Bone marrow (tissue), 2 donors: ENCODE data around the gene SH3RF3.

ENCODE experiments used
- DNase-seq, 2 donors: peaks; one replicate each; lab custom pipeline; 2025; lab: John Stamatoyannopoulos, UW

SH3RF3 gene

DNA sequence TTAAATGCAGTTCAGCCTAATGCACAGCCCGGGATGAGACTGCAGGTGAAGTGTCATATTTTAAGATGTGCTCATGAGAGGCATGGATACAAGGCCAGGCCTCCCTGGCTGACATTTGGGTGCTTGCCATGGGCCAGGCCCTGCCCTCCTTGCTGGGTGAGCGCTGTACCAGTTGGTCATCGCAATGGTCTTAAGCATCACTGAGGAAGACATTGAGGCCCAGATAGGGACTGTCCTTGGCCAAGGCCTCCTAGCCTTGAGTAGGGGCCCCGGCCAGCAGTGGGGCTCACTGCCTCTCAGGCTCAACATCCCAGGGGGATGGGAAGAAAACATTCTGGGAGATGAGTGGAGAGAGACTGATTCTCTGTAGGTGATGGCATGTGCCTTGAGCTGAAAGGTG lies 184.3 kb downstream of the SH3RF3 start:
- no peak for DNase-seq

DNA sequence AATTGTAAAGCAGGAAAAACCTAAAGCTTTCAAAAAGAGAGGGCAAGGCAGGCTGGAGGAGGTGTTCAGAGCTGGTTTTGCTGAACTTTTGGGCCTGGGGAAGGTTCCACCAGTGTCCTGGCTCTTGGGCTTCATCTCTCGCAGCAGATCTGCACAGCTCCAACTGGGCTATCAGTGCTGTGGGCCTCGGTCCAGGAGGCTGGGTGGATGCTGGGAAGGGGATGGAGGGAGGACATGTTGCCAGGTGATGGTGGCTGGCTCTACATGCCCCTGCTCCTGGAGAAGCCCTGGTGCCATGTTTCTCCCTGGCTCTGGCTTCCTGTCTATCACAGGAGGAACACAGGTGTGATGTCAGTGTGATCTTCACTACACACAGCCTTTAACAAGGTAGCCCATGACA lies 187.1 kb downstream of the SH3RF3 start:
- no peak for DNase-seq

DNA sequence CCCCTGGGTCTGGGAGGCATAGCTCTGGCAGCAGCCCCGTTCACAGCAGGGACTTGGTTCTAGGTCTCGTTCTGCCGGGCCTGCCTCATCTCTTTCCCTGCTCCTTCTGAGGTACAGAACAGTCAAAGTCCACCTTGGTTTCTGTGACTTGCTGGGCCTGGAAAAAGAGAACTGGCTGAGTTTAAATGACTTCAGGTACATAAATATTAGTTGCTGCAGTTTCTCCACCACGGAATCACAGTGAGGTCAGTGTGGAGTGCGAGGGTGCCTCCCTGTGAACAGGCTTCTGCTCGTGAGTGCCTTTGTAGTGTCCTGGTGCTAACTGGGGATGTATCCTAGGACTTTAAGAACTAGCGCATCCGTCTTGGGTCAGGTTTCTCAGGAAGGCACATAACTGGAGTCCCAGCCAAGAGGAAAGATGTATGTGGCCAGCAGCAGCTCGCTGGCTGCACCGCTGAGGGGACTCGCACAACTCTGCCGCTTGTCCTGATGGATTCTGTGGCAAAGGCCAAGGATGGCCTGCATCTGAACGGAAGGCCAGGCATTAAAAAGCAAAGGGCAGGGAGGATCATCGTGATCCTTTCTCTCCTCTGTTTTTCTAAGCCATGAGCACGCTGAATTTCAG lies 188.6 kb downstream of the SH3RF3 start:
- no peak for DNase-seq

DNA sequence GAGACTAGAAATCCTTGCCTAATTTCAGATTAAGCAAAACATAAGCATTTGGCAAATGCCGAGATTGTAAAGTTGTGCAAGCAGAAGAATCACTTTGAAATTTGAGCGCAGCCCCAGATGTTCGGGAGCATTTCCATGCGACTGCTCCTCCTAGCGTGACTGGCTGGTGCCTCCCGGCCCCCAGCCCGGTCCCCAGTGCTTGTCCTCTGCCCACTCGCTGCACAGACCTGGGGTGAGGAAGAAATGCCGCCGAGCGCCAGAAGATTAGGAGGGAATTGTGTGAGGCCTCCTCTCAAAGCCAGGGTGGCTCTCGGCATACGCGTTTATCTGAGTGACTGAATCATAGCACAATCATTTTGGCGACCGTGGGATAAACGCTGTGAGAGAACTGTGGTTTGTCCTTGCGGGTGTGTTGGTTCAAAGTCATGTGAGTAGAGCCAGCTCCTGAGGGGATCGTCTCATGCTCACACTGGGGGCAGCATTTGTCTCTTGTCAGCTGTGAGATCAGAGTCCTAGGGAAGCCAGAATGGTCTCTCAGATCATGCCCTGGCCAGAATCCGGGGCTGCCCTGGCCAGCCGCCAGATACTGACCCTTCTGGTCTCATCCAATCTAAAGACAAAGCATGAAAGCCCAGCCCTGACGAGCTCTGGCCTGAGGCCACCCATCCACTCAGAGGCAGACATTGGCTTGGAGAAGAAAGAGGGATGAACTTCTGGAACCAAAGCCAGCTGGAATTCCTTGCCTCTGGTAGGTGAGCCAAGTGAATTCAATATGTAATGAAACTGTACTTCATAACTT lies 189.3 kb downstream of the SH3RF3 start:
- DNase-seq = no peak

DNA sequence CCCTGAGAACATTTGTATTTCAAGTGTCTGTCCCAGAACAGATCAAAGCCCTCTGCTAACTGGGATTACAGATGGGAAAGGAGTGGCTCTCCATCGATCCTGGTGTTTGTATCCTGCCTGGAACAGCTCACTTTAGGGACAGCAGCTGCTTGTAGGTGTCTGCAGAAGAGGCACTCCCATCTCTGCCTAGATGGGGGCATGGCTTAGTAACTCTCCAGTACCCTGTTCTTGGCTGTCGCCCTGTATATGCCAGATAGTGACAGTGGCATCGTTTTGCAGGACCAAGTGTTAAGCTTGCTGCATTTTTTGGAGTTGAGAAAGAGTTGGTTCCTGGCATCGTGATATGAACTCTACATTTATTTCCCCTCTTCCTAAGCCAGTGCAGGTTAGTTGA lies 189.9 kb downstream of the SH3RF3 start:
- DNase-seq = no peak

GRCh38 chr2:109320195-109320922 lies 191.4 kb downstream of the SH3RF3 start:
- no peak for DNase-seq

- DNase-seq = no peak
Measured at GRCh38 chr2:109321570-109321969, 192.6 kb downstream of the SH3RF3 start.

DNA sequence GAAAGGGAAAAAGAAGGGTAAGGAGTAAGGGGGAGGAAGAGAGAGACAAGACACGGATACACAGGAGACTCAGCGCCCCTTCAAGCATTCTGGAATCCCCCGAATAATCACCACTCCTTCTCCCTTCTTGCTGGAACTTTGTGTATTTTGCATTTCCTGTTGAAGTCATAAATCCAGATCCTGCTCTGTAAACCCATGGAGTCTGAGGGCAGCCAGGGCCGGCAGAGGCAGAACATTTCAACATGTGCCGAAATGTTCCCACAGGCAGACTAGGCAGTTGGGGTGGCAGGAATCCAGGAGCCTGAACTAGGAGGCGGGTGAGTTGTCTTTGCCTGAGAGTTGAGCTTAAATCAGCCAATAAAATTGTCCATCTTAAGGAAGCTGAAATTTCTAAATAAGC lies 193.1 kb downstream of the SH3RF3 start:
- DNase-seq = no peak

DNA sequence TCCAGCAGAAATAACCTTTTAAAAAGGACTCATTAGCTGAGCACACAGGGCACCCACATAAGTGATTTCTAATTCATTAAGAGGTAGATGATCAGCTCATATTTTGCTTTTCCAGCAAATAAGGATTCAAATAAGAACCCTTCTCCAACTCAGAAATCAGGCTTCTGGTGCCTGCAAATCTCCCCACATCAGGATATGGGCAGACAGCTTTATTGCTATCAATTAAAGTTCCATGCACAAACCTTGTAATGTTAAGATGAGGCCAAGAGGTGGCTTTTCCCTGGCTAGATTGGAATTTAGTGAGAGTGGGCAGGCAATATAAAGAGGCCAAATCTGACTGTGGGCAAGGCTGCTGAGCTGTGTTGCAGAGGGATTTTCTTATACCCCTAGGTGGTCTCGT lies 193.6 kb downstream of the SH3RF3 start:
- no peak for DNase-seq

DNA sequence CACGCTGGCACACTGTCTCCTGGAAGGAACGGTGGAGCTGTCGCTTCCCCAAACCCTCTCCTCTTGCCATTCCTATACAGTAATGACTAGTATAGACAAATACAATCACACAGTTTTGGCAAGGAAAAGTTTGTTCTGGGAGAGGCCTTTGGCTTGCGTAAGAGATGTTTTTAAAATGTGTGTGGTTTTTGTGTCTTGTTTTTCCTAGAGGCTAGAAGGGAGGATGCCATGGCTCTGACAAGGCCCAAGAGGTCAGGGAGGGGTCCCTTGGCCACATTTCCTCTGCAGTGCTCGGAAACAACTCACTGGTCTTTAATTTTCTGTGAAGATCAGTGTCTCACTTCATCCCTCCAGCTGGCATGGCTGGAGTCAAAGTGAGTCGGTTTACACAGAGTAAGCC lies 195.9 kb downstream of the SH3RF3 start:
- no peak for DNase-seq

DNA sequence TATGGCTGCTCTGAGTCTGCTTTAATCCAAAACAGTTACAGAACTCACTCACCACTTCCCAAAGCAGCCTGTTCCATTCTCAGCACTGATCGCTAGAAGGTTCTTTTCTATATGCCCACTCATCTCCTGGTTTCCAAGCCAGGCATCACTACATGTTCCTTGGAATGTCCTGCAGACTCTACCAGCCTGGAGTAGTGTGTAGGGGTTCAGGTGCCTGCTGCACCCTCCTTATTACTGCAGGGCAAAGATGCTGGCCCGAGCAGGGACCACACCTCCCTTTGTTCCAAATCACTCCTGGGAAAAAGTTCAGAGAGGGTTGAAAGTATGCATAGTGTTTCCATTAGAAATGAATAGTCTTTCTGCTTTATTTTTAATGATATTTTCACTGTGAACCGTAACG lies 196.6 kb downstream of the SH3RF3 start:
- DNase-seq = no peak

- no peak for DNase-seq
Measured at GRCh38 chr2:109326306-109326705, 197.3 kb downstream of the SH3RF3 start.

GRCh38 chr2:109330056-109330455 lies 201.1 kb downstream of the SH3RF3 start:
- DNase-seq = no peak

DNA sequence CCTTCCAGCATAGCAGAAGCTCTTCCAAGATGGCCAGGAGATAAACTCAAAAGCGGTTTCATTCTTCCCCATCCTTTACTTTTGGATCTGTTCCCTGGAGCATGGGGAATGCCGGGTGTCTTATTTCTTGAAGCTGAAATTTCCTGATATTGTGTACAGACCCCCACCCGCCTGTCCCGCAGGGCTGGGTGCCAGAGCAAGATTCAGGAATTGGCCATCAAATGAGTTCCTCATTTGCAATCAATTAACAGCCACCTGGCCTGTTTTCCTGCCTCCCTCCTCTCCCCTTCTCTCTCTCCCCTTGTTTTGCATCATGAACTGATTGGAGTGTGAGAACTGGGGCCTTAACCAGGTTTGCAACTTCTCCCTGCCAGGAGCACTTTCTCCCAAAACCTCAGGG lies 202.1 kb downstream of the SH3RF3 start:
- DNase-seq = no peak

DNA sequence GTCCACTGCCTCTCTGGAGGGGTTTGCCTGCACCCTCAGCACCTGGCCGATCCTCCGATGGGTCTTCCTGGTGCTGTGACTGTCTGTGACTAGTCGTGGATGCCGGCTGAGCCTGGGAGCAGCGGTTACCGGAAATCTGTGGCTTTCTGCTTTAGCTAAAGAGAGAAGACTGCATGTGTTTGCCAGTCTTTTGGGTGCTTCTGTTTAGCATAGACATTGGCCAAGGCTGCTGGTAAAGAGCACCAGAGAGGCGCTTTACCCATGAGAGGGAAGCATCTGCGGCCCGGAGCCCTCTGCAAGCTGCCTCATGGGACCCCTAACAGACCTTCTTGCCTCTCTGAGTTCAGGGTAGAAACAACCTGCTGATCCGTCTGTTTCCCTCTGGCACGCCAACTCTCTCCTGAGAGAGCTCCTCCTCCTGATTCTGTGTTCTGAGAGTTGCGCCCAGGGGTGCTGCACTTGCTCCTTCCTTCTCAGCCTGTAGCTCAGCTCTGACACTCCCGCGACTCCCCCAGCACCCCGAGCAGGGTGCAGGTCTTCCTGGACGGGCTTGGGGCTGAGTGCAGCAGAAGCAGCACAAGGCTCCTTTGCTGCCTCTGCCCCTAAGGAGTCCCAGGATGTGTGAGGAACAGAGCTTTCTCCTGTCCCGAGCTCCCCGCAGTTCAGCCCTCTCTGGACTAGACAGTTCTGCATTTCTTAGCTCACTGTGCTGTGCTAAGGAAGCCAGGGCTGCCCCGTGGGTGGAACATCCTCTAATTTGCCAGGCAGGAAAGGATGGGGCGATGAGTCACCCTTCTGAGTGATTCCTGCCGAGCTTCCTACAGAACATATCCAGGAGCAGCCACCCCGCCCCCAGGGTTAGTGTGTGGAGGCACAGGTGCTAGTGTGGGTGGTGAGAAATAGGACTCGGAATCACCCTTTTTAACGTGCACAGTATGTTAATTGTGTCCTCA lies 203.2 kb downstream of the SH3RF3 start:
- DNase-seq = peak; percentile 21 to 22

- no peak for DNase-seq
Measured at GRCh38 chr2:109332880-109333279, 203.9 kb downstream of the SH3RF3 start.

GRCh38 chr2:109333414-109334210 lies 204.6 kb downstream of the SH3RF3 start:
- DNase-seq = no peak

DNA sequence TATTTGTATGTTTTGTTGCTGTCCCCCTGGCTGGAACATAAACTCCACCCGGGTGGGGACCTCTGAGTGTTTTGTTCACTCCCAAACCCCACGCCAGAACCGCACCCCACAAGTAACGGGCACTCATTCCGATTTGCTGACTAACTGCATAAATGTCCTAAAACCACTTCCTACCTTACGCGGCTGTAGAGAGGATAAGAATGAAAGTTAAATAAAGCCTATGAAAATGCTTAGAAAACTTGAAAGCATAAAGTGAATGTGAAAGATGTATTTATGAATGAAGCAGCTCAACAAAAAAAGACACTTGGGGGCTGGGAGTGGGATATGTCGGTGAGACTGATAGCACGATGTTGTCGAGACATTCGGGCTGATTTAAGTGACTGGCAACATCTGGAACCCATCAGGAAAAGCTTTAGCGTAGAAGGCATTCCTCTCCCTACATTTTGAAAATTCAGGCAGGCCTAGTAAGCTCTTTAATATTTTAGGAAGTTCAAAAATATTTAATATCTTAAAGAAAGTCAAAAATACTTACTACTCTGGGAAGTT lies 206.7 kb downstream of the SH3RF3 start:
- peak in 1 of 2 donors; percentile 46 for DNase-seq

DNA sequence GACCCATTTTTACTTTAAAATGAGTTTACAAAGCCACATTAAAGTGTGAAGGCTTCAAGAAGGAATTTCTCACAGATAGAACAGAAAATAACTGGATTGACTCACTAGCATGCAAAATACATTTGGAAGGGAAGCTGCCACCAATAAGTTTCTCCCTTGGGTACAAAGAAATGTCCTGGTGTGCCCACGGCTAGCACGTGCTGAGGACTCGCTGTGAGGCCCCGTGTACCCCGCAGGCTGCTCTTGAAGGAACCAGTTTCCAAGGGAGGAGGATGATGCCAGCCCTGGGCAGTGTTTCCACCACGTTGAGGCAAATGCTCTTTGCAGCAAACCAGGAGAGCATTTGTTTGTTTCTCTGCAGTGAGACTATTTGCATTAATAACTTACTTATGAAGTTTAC lies 207.3 kb downstream of the SH3RF3 start:
- no peak for DNase-seq

GRCh38 chr2:109337221-109337620 lies 208.2 kb downstream of the SH3RF3 start:
- no peak for DNase-seq

DNA sequence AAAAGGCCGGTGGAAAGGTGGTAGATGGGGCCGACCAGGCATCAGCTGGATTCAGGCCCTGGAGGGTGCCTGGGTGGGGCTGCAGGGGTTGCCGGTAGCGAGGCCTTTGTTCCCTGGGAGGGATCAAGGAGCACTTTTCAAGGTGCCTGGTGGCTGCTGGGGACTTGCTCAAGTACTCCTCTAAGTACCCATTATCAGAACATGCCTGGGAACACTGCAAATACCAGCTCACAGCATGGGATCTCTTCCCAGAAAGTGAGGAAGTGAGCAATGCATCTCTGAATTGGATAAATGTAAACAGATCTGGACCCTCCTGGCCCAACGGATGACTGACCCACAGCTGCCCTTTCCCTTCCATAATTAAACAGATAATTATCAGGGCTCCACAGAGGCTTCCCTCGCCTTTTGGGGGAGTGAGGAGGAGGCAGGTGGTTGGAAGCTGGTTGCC lies 210.5 kb downstream of the SH3RF3 start:
- no peak for DNase-seq
